ENCODE data around the gene CRIM1.

CRIM1 gene

GRCh38 chr2:36534275-36534799 lies 178.8 kb downstream of the CRIM1 start:
- FAIRE-seq = no peak

DNA sequence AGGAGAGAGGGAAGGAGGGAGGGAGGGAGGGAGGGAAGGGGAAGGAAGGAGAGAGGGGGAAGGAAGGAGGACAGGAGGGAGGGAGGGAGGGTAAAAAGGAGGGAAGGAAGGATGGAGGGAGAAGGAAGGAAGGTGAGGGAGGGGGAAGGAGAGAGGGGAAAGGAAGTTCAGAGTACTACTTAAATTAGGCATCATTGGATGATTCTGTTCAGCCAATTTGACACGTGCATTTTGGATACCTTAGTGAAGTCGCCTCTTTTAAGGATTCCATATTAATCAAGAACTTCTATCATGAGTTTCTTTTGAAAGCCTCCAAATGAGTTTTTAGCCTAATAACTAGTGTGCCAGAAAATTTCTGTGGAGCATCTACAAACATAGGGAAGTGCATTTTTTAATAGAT lies 179.5 kb downstream of the CRIM1 start:
- FAIRE-seq = no peak

DNA sequence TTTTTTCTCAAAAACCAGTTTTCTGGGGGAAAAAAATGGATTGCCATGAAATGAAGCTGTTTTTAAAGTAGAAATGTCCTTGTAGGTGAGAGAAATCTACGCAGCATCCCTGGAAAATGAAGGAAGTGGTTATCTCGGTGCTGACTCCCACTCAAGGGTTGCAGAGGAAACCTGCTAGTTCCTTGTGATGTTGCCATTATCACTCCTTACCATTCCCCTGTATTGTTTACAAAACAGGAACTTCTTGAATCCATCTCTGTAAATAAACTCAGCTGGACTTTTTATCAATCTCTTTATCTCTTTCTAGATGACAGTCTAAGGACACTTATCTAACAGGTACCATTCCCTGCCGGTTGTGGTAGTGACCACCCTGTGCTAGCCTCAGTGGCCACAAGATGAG lies 181.2 kb downstream of the CRIM1 start:
- FAIRE-seq = no peak

- FAIRE-seq = no peak
These were observed 182.8 kb downstream of the CRIM1 start for GRCh38 chr2:36538335-36538734.

DNA sequence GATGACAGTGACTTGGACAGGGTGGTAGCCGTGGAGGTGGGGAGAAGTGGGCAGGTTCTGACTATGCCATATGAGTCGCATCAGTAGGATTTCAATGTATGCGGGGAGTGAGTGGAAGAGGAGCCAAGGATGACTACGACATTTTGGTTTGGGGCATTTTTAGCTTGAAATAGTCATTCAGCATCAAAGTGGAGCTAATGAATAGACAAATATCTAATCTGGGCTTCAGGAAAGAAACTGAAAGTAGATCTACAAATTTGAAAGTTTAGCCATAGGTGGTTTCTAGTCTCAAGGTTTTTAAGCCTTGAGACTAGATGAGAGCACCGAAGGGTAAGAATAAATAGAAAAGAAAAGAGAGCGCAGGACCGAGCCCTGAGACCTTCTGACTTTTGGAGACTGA lies 184.1 kb downstream of the CRIM1 start:
- FAIRE-seq = no peak

DNA sequence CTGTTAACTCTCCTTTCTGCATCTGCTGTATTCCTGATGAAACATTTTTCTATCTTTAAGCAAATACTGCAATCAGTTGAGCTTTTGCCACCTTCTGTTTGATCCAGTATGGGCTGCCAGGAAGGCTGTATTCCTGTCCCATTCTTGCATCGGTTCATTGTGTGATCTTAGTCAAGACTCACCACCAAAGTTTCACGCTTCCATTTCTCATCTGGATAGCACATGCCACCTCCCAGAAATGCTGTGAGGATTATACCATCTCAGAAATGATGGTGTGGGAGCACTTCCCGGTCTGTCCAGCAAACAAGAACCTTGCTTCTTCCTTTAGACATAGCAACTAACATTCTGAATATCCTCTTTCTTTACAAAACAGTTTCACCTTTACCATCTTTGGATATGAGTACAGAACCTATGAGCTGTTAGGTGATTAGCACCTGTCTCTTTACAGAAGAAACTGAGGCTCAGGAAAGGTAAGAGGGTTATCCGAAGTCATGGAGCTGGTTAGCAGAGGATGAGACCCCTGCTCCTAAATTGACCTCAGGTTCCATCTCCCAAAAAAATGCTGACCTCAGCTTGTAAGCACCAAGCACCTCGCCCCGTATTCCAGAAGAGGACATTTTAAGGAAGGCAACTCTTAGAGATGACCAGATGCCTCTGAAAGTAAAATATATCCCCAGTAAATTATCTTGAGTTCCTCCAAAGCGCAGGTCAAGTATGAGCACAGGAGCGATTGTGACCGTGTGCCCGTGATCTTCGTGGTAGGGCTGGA lies 185.6 kb downstream of the CRIM1 start:
- FAIRE-seq = no peak

DNA sequence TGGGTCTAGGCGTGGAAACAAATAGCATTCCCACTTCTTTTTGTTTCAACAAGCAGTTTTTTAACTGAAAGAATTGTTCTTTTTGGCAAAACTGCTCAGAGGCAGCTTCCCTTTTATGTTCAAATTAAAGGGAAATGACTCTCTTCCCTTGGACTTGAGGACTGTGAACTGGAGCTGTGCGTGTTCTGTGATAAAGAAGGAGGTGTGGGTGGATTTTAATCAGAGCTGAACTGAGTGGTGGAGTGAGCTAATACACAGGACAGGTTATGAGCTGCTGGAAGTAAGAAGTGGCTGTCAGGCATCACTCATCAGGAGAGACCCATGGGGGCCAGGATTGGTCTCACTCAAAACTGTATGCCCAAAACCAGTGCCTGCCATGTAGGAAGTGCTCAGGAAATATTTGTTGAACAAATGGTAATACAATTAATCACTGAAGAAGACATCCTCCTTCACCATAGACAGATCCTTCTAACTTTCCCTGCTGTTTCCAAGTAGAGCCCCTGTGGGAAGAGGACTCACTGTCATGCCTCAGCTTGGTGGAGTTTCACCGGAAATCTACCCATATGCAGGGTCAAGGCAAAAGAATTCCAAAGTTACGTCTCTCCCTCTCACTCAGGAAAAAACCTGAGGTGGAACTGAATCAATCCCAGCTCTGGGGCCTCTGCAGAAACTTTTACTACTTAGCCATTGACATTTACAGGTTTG lies 186.5 kb downstream of the CRIM1 start:
- FAIRE-seq = no peak

DNA sequence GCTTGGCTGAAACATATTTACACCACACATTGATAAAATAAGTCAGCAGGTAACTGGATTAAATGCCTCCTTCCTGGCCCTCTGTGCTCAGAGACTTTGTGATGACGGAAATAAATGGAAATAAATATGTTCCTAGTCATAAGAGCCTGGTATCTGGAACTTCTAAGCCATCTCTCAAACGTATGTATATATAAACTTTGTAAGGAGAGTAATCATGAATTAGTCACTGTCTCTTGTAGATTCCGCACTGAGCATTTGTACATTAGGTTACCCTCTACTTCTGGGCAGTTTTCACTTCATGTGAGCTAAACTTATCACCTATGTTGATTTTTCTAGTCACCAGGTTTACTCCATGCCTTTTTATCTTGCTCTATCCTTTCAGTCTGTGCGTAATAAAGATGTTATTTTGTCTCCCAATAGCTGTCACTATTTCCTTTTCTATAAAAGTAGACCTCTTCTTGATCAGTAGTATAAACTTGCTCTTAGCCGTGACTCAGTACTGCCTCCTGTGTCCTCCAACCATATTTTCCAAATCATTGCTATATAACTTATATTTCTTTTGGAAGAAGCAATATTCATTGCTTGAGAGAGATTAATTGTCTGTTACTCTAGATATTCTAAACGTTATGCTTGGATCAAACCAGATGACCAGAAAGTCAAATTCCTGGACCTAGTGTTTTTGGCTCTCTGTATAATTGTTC lies 189.2 kb downstream of the CRIM1 start:
- FAIRE-seq = no peak

DNA sequence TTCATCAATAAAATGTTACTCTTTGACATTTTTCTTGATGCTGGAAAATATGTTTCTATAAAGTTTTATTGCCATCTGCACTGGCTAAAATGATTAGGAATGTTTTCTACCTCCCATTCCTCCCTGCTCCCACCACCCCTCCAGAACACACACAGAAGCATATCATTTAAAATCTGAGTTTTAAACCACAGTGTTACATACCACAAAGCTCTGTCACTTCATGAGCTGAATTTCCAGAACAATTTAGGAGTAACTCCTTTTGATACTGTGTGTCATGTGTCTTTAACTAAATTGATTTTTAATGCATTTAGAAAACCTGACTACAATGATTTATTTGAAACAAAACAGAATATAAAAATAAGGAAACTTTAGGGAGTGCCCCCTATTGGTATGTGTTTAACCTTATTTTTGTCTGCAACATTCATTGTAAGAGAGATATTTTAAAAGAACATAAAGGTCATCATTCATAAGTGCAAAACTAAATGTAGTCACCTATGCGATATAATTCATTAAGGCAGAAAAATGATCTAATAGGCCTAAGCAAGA lies 190.4 kb downstream of the CRIM1 start:
- no peak for FAIRE-seq

DNA sequence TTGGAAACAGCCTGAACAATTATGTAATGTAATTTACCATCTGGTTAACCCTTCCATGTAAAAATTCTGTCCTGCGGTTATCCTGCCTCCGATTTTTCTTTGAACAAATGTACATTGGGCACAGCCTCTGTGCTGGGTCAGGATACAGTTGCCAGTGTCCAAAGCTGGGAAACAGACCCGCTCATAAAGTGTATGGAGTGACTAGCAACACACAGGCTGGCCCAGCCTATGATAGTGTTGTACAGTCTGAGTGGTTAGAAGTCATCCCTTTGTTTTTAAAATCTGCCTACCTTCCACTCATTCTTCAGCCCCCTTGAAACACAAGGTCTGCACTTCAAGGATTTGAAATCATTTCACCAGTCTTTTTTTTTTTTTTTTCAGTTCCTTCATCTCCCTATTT lies 192.3 kb downstream of the CRIM1 start:
- FAIRE-seq = no peak

DNA sequence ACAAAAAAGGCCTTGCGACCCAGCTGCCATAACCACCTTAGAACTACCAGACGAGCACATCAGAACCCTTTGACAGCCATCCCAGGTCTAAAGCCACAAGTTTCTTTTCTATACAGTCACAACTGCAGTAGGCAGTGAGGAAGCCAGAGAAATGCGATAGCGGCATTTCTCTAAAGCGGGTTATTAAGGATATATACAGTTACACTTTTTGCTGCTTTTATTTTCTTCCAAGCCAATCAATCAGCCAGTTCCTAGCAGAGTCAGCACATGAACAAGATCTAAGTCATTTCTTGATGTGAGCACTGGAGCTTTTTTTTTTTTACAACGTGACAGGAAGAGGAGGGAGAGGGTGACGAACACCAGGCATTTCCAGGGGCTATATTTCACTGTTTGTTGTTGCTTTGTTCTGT lies 193.6 kb downstream of the CRIM1 start:
- no peak for FAIRE-seq

- no peak for FAIRE-seq
These were observed 194.4 kb downstream of the CRIM1 start for GRCh38 chr2:36550006-36550405.

DNA sequence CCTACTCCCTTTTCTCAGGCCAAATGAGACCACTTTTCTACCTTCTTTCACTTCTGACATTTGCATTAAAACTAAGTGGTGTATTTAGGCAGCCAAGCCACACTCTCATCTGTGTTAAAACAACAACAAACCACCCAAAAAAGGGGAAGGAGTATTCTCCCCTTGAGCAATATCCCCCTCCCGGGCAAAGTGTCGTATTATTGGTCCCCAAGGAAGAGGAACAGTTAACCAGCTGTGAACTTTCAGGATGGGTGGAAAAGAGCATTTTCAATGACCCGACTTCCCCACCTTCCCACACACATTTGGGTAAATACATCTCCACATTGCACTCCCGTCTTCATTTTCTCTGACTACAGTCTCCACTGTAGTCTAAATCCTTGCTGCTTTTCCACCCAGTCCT lies 198.1 kb downstream of the CRIM1 start:
- no peak for FAIRE-seq

DNA sequence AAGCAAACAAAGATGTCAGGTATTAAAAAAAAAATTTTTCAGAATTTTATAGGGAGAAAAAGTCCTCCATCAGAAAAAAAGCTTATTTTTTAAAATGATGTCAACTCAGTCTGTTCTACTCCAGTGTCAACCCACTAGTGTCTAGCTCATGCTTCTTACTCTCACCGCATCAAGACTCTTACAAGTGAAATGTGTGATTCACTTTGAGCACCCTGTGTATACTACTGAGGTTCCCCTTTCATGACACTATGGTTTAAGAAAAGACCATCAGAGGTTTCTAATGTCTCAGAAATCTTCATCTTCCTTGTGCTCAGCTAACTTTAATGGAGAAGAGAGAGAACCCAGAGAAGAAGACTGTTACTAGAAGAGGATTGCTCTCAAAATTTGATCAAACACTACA lies 199.0 kb downstream of the CRIM1 start:
- FAIRE-seq = no peak

DNA sequence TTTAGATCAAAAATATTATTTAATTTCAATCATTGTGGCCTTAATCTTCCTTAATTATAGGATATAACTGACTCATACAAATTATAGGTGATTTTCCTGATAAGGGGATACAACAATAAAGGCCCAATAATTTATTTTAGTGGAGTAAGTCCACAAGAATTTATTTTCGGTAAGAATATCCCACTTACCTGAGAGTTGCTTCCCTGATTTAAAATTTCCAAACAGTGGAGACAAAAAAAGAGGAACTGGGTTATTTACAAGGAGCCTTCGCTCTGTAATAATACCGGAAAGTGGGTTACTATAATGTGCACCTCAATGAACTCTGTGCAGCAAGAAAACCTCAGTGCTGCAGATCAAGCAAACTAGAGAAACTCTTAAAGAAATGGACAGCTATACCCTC lies 200.2 kb downstream of the CRIM1 start:
- FAIRE-seq = no peak

- no peak for FAIRE-seq
These were observed 201.3 kb downstream of the CRIM1 start for GRCh38 chr2:36556842-36557241.

GRCh38 chr2:36559221-36559942 lies 203.8 kb downstream of the CRIM1 start:
- FAIRE-seq = no peak

GRCh38 chr2:36560726-36561125 lies 205.1 kb downstream of the CRIM1 start:
- no peak for FAIRE-seq

GRCh38 chr2:36561237-36561944 lies 205.8 kb downstream of the CRIM1 start:
- peak; percentile 36 for FAIRE-seq

DNA sequence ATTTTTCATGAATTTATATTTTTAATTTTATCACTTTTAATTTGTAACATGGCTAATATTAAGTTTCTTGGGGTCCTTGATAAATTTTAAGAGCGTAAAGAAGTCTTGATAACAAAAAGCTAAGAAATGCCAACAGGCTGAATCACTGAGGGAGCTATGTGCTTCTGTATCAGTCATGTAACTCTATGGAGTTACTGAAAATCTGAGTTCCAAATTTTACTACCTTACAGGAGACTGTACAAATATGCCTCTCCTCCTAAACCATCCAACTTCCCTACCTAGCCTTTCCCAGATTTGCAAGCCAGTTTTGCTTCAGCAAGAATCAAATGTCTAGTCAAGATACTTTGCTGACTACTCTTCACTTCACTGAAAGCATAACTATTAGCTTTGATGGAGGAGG lies 206.7 kb downstream of the CRIM1 start:
- FAIRE-seq = no peak

GRCh38 chr2:36562973-36563532 lies 207.5 kb downstream of the CRIM1 start:
- no peak for FAIRE-seq
